22Rv1 (cell line): ENCODE results near the gene CT45A9.

Experiments
- ZFX ChIP-seq: fragments of 450-650 bp; IDR thresholded peaks from 2 replicates; pipeline ENCODE4 v1.6.1; 2017; ENCODE audit warnings: antibody characterized with exemption, borderline replicate concordance
- TF ChIP-seq, protein P1 (sequence below): fragments of 450-650 bp; IDR thresholded peaks from 2 replicates; pipeline ENCODE4 v1.5.1; 2017; ENCODE audit warnings: mild to moderate bottlenecking

DNA sequence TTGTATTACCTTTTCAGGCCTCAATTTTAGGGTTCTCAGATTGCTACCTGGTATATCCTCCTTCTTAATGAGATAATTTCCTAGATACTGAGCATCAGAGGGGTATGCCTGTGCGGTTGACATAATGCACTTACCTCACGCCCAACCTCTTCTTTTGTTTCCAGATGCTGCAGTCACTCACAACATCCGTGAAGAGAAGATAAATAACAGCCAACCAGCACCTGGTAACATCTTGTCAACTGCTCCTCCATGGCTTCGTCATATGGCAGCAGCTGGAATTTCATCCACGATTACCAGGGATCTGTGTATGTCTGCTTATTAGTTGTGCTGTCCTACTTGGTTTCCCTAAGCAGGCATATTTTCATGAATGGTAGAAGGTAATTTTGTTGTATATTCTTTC lies 38.6 kb upstream of the CT45A9 start:
- TF ChIP-seq, protein P1, sequence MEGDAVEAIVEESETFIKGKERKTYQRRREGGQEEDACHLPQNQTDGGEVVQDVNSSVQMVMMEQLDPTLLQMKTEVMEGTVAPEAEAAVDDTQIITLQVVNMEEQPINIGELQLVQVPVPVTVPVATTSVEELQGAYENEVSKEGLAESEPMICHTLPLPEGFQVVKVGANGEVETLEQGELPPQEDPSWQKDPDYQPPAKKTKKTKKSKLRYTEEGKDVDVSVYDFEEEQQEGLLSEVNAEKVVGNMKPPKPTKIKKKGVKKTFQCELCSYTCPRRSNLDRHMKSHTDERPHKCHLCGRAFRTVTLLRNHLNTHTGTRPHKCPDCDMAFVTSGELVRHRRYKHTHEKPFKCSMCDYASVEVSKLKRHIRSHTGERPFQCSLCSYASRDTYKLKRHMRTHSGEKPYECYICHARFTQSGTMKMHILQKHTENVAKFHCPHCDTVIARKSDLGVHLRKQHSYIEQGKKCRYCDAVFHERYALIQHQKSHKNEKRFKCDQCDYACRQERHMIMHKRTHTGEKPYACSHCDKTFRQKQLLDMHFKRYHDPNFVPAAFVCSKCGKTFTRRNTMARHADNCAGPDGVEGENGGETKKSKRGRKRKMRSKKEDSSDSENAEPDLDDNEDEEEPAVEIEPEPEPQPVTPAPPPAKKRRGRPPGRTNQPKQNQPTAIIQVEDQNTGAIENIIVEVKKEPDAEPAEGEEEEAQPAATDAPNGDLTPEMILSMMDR: no peak
- TF ChIP-seq ZFX: no peak
